K562 (cell line): ENCODE results near the gene FAM222A. TPM values are rescaled to one million over a fixed set of nuclear protein-coding genes. Genes with fewer than 3 reads are reported as not detected.

Experiments used
- ATAC-seq: fragments of 200-7000 bp; cut with Tn5 transposase; 3 replicates; pipeline ENCODE4 v1.9.1; 2020; ENCODE audit warnings: moderate library complexity
- BruUV-seq: library from RNA; stranded (reverse); fragments of 400-500 nt; replicated peaks from 2 replicates; lab custom pipeline; 2021; lab: Mats Ljungman, UMichigan
- CTCF ChIA-PET: fragments of 300-600 bp; formaldehyde crosslinking; extraction: SDS; loops from one replicate; lab custom pipeline; 2021; ENCODE audit warnings: low intra/inter-chr PET ratio; lab: Yijun Ruan, JAX
- POLR2A ChIA-PET: fragments of 300-600, 350-650 bp; sonication (Branson Sonifier 250); formaldehyde crosslinking; extraction: SDS; loops from one replicate; lab custom pipeline; 2021; ENCODE audit warnings: antibody characterized with exemption, inconsistent platforms; lab: Yijun Ruan, JAX
- DNase-seq, 4 experiments: peaks; one replicate each; pipeline versions ENCODE4 v3.0.0 to v3.0.0-alpha.2; 2011 to 2018; ENCODE audit warnings: low spot score in 3 of 4, mixed read lengths in 3 of 4; ENCODE audit errors: extremely low read depth in 1 of 4
- FAIRE-seq: peaks from 2 replicates; lab custom pipeline; 2011; peaks lifted over from hg19 to GRCh38; lab: Jason Lieb, UNC
- H2AFZ ChIP-seq: 2 replicates; pipeline ENCODE4 v1.6.0; 2011; ENCODE audit warnings: low read depth, low read length, control low read depth, inconsistent platforms
- H3K27ac ChIP-seq: fragments of 200-600 bp; 3 replicates; pipeline ENCODE4 v1.8.0; 2011; ENCODE audit warnings: low read depth, mild to moderate bottlenecking, control low read depth, inconsistent platforms, low read length, moderate library complexity, mixed read lengths; ENCODE audit errors: extremely low read depth
- H3K27me3 ChIP-seq, 2 experiments: fragments of 300-600 bp in 1 of 2; 2 replicates in 1 of 2; 3 replicates in 1 of 2; pipeline versions ENCODE4 v1.6.0 to v1.8.0; 2011; ENCODE audit warnings: inconsistent platforms in 2 of 2, low read length in 2 of 2, mild to moderate bottlenecking in 1 of 2, mixed read lengths in 1 of 2, moderate library complexity in 1 of 2; ENCODE audit not compliant: control insufficient read depth in 2 of 2, insufficient read depth in 2 of 2
- H3K36me3 ChIP-seq: fragments of 300-600 bp; 3 replicates; pipeline ENCODE4 v1.8.0; 2011; ENCODE audit warnings: mild to moderate bottlenecking, low read length, inconsistent platforms; ENCODE audit not compliant: control insufficient read depth, insufficient read depth
- H3K4me1 ChIP-seq, 2 experiments: fragments of 200-600 bp in 1 of 2; replicated peaks in 1 of 2; 2 replicates in 1 of 2; 3 replicates in 1 of 2; pipeline versions ENCODE4 v1.5.1 to v1.8.0; 2011; ENCODE audit warnings: inconsistent platforms in 2 of 2, low read length in 2 of 2, mild to moderate bottlenecking in 1 of 2, mixed read lengths in 1 of 2, moderate library complexity in 1 of 2; ENCODE audit not compliant: control insufficient read depth in 2 of 2, insufficient read depth in 2 of 2
- H3K4me2 ChIP-seq: 2 replicates; pipeline ENCODE4 v1.6.1; 2011; ENCODE audit warnings: low read length, control low read depth, inconsistent platforms, mixed read lengths; ENCODE audit not compliant: insufficient read depth
- H3K4me3 ChIP-seq: fragments of 200-600 bp; sonication (generic), shearing (Covaris generic); 2 replicates; pipeline ENCODE4 v1.5.1; 2016; ENCODE audit warnings: control low read depth, inconsistent platforms
- H3K79me2 ChIP-seq: fragments of 200-600 bp; 3 replicates; pipeline ENCODE4 v1.8.0; 2011; ENCODE audit warnings: low read length, inconsistent platforms; ENCODE audit not compliant: control insufficient read depth, insufficient read depth
- H3K9ac ChIP-seq, 2 experiments: 2 replicates each; pipeline versions ENCODE4 v1.6.0 to v1.6.1; 2011; ENCODE audit warnings: low read depth in 2 of 2, low read length in 2 of 2, control low read depth in 1 of 2, inconsistent platforms in 1 of 2, mild to moderate bottlenecking in 1 of 2, mixed read lengths in 1 of 2; ENCODE audit not compliant: insufficient read depth in 1 of 2
- H3K9me1 ChIP-seq: one replicate; pipeline ENCODE4 v1.6.0; 2011; ENCODE audit warnings: inconsistent platforms, mild to moderate bottlenecking, low read length, moderate library complexity; ENCODE audit not compliant: control insufficient read depth, insufficient read depth
- H3K9me3 ChIP-seq: replicated peaks from 2 replicates; pipeline ENCODE4 v1.5.1; 2011; ENCODE audit warnings: low read depth, low read length, inconsistent platforms; ENCODE audit not compliant: control insufficient read depth, insufficient read depth
- H4K20me1 ChIP-seq: replicated peaks from 2 replicates; pipeline ENCODE4 v1.6.1; 2011; ENCODE audit warnings: low read length, inconsistent platforms, mixed read lengths; ENCODE audit not compliant: control insufficient read depth, insufficient read depth
- BDP1 ChIP-seq: IDR thresholded peaks from 3 replicates; pipeline ENCODE4 v1.6.1; 2011; ENCODE audit not compliant: insufficient read length, insufficient read depth
- CBFA2T2 ChIP-seq: fragments of 450-650 bp; conservative IDR thresholded peaks from 2 replicates; pipeline ENCODE4 v1.6.1; 2017; ENCODE audit warnings: mild to moderate bottlenecking
- ZFP91 ChIP-seq: sonication (generic); formaldehyde crosslinking; IDR thresholded peaks from 2 replicates; pipeline ENCODE4 v1.8.0; 2022; ENCODE audit warnings: mild to moderate bottlenecking, missing genetic modification reagents
- ZNF449 ChIP-seq: fragments of 250-450 bp; sonication (Bioruptor Pico); IDR thresholded peaks from 2 replicates; pipeline ENCODE4 v1.8.0; 2022; ENCODE audit warnings: moderate library complexity, mild to moderate bottlenecking, inconsistent platforms
- ZNF696 ChIP-seq: fragments of 250-450 bp; sonication (Bioruptor Pico); conservative IDR thresholded peaks from 2 replicates; pipeline ENCODE4 v1.4.0; 2020; ENCODE audit warnings: mild to moderate bottlenecking, moderate library complexity
- WGBS: fragments of 100-300 bp; shearing (Covaris generic); methylation state at CpG from one replicate; pipeline ENCODE4 v1.1.6; 2016; ENCODE audit warnings: low coverage, mixed read lengths; ENCODE audit not compliant: insufficient coverage; ENCODE audit errors: missing lambda C conversion rate; 5-methylcytosine and 5-hydroxymethylcytosine counted together
- in situ Hi-C: fragments of 300-500 bp; cut with MboI; formaldehyde crosslinking; loops from 4 replicates; pipeline ENCODE4 v1.15.0; 2018; ENCODE audit warnings: inconsistent platforms, mixed read lengths
- intact Hi-C: fragments of 100-400 bp; cut with micrococcal nuclease; formaldehyde crosslinking; loops from 2 replicates; pipeline ENCODE4 v1.14.2; 2022
- polyA plus RNA-seq, 8 experiments: library from polyadenylated mRNA; depleted of rRNA in 4 of 8; stranded (reverse) in 5 of 8; unstranded in 3 of 8; fragments of >200 nt; fragmentation: Nextera tagmentation in 2 of 8; fragmentation: Illumina TruSeq in 1 of 8; extraction: Ambion mirVana in 2 of 8; extraction: Trizol in 1 of 8; gene quantifications; 2 replicates each; pipeline versions ENCODE4 v1.2.1 to v1.2.3, GENCODE V29; 2011 to 2014; ENCODE audit warnings: inconsistent platforms in 1 of 8, missing spikeins in 1 of 8
- total RNA-seq, 7 experiments: library from RNA; depleted of rRNA in 6 of 7; stranded (reverse); fragments of >200 nt in 6 of 7; fragmentation: Illumina TruSeq in 2 of 7; extraction: Trizol in 2 of 7; gene quantifications; 2 replicates each; pipeline versions ENCODE4 v1.2.1 to v1.2.3, GENCODE V29; 2011 to 2021; ENCODE audit warnings: low replicate concordance in 1 of 7

FAM222A gene
- total and polyA plus RNA-seq, 9 of the 15 experiments (the other 6 are each of a cell fraction or from before 2014, with no cell fraction given): 0.03 to 0.36 (median 0.12) TPM; not detected in 1

- FAIRE-seq: no peak
- no peaks in the 10 kb centered on the region for H3K9me3 ChIP-seq
- TF ChIP-seq CBFA2T2 (no peak), BDP1 (no peak), ZFP91 (CRISPR knock-in tag) (peak; percentile 86), ZNF449 (CRISPR knock-in tag) (no peak), ZNF696 (CRISPR knock-in tag) (no peak)
- H3K79me2 ChIP-seq: no peaks in the 10 kb centered on the region
- intact Hi-C loops: loop anchor here (2.0 kb wide), 1 partner anchor 345 kb away; no protein-coding TSS in a partner anchor
- peaks cover 0 to 19% of the 10 kb centered on the region in 2 experiments; a peak in 3 of 5 replicates for H3K4me1 ChIP-seq
- in situ Hi-C loops: loop anchor here (5.0 kb wide), 1 partner anchor 341 kb away; no protein-coding TSS in a partner anchor
- DNase-seq: no peak
- ChIA-PET CTCF (no interaction called here), POLR2A (no interaction called here)
- H3K27me3 ChIP-seq: peaks cover 6 to 49% of the 10 kb centered on the region in 2 experiments; a peak in 4 of 5 replicates
- no peak overlapping the region for H2AFZ ChIP-seq
- peaks cover 11% of the 10 kb centered on the region; the same call in 1 of the 2 replicates for H4K20me1 ChIP-seq
- BruUV-seq: no TSS peak
- H3K9ac ChIP-seq: no peak overlapping the region
- no peaks in the 10 kb centered on the region for H3K36me3 ChIP-seq
- no peak overlapping the region for H3K4me3 ChIP-seq
- H3K27ac ChIP-seq: no peak overlapping the region
- no peaks in the 10 kb centered on the region for H3K9me1 ChIP-seq
- H3K4me2 ChIP-seq: no peak overlapping the region
- no peak for ATAC-seq
- WGBS: under 1% methylated on average over 19 of the region's 21 CpGs
These were observed 59.9 kb downstream of the FAM222A start for GRCh38 chr12:109773384-109774011.
